NCI-H2196 treated with DMSO at 0.1 percent for 48 hours (cell line): ENCODE results near the gene HTR4.

ENCODE experiments used
- DNase-seq: peaks from one replicate; lab custom pipeline; 2025; ENCODE audit not compliant: unreplicated experiment; lab: John Stamatoyannopoulos, UW

HTR4 gene

GRCh38 chr5:148438933-148439332 is 215.4 kb downstream of the HTR4 start:
- no peak for DNase-seq

- no peak for DNase-seq
Observed at GRCh38 chr5:148437249-148437648, 217.1 kb downstream of the HTR4 start.

GRCh38 chr5:148436029-148436428 is 218.3 kb downstream of the HTR4 start:
- no peak for DNase-seq

GRCh38 chr5:148433826-148434225 is 220.5 kb downstream of the HTR4 start:
- DNase-seq = no peak
